OCI-LY1 (cell line): Measurements from ENCODE around the gene MGAT5B.

Experiments
- CTCF ChIP-seq: fragments of 200-600 bp; sonication (generic), shearing (Covaris generic); IDR thresholded peaks from 2 replicates; pipeline ENCODE4 v1.5.1; 2017; ENCODE audit warnings: mild to moderate bottlenecking, antibody characterized with exemption, low read length, moderate library complexity, mixed read lengths
- EZH2 ChIP-seq: fragments of 200-600 bp; sonication (generic), shearing (Covaris generic); IDR thresholded peaks from 2 replicates; pipeline ENCODE4 v1.8.0; 2017; ENCODE audit warnings: borderline replicate concordance, mixed run types, mild to moderate bottlenecking, antibody characterized with exemption, low read length, moderate library complexity, mixed read lengths

- TF ChIP-seq CTCF (no peak), EZH2 (no peak)
Observed at GRCh38 chr17:76902476-76902875, 34.3 kb downstream of the MGAT5B start.
